H9 (cell line): ENCODE measurements around the gene CNIH1. TPM values are rescaled to one million over a fixed set of nuclear protein-coding genes. Genes with fewer than 3 reads are reported as not detected.

Experiments used
- DNase-seq: peaks from one replicate; pipeline ENCODE4 v3.0.0-alpha.2; 2017
- H2AFZ ChIP-seq: one replicate; pipeline ENCODE4 v1.6.1; 2013; ENCODE audit warnings: mild to moderate bottlenecking, low read length, control low read depth, moderate library complexity
- H2AK5ac ChIP-seq: 2 replicates; pipeline ENCODE4 v1.6.1; 2013; ENCODE audit warnings: low read length, control low read depth, mixed read lengths; ENCODE audit not compliant: insufficient read length
- H2BK120ac ChIP-seq: one replicate; pipeline ENCODE4 v1.6.1; 2013; ENCODE audit warnings: low read depth, mild to moderate bottlenecking, low read length, control low read depth, inconsistent platforms; ENCODE audit not compliant: poor library complexity, severe bottlenecking
- H2BK12ac ChIP-seq: 2 replicates; pipeline ENCODE4 v1.6.1; 2013; ENCODE audit warnings: low read length, control low read depth, mixed read lengths, low read depth; ENCODE audit not compliant: insufficient read length
- H2BK15ac ChIP-seq: 2 replicates; pipeline ENCODE4 v1.6.1; 2013; ENCODE audit warnings: low read depth, low read length, control low read depth
- H2BK20ac ChIP-seq: one replicate; pipeline ENCODE4 v1.6.1; 2013; ENCODE audit warnings: low read depth, mild to moderate bottlenecking, low read length, control low read depth, inconsistent platforms; ENCODE audit not compliant: poor library complexity, severe bottlenecking
- H2BK5ac ChIP-seq: 2 replicates; pipeline ENCODE4 v1.6.1; 2013; ENCODE audit warnings: low read length, control low read depth, mixed read lengths; ENCODE audit not compliant: insufficient read length
- H3K14ac ChIP-seq: 2 replicates; pipeline ENCODE4 v1.6.1; 2013; ENCODE audit warnings: low read length, control low read depth; ENCODE audit not compliant: insufficient read depth
- H3K18ac ChIP-seq: 2 replicates; pipeline ENCODE4 v1.6.1; 2013; ENCODE audit warnings: low read depth, mild to moderate bottlenecking, mixed read lengths, low read length, control low read depth; ENCODE audit not compliant: insufficient read length
- H3K23ac ChIP-seq: 2 replicates; pipeline ENCODE4 v1.6.1; 2013; ENCODE audit warnings: low read length, control low read depth, mixed read lengths, low read depth; ENCODE audit not compliant: insufficient read length
- H3K23me2 ChIP-seq: 2 replicates; pipeline ENCODE4 v1.6.1; 2013; ENCODE audit warnings: low read depth, mild to moderate bottlenecking, mixed read lengths, low read length, control low read depth; ENCODE audit not compliant: insufficient read length, poor library complexity, severe bottlenecking
- H3K27ac ChIP-seq: 2 replicates; pipeline ENCODE4 v1.5.1; 2013; ENCODE audit warnings: low read length, control low read depth, mixed read lengths, low read depth; ENCODE audit not compliant: insufficient read length
- H3K27me3 ChIP-seq: 2 replicates; pipeline ENCODE4 v1.6.1; 2013; ENCODE audit warnings: low read length, control low read depth, inconsistent platforms; ENCODE audit not compliant: insufficient read depth
- H3K4ac ChIP-seq: 2 replicates; pipeline ENCODE4 v1.6.1; 2013; ENCODE audit warnings: low read depth, mild to moderate bottlenecking, control low read depth, inconsistent platforms, low read length, moderate library complexity
- H3K4me1 ChIP-seq: 2 replicates; pipeline ENCODE4 v1.6.1; 2013; ENCODE audit warnings: low read length, control low read depth, inconsistent platforms; ENCODE audit not compliant: insufficient read depth
- H3K4me2 ChIP-seq: 2 replicates; pipeline ENCODE4 v1.6.1; 2013; ENCODE audit warnings: low read length, control low read depth, mixed read lengths; ENCODE audit not compliant: insufficient read length, insufficient read depth
- H3K56ac ChIP-seq: 2 replicates; pipeline ENCODE4 v1.6.1; 2013; ENCODE audit warnings: low read depth, mild to moderate bottlenecking, mixed read lengths, low read length, control low read depth; ENCODE audit not compliant: insufficient read length
- H3K79me1 ChIP-seq: 2 replicates; pipeline ENCODE4 v1.6.1; 2013; ENCODE audit warnings: low read depth, mild to moderate bottlenecking, moderate library complexity, low read length, control low read depth, inconsistent platforms; ENCODE audit not compliant: insufficient read depth, poor library complexity, severe bottlenecking
- H3K79me2 ChIP-seq: 2 replicates; pipeline ENCODE4 v1.6.1; 2013; ENCODE audit warnings: low read length, control low read depth, inconsistent platforms; ENCODE audit not compliant: insufficient read depth
- H3K9ac ChIP-seq: 2 replicates; pipeline ENCODE4 v1.6.1; 2013; ENCODE audit warnings: low read length, control low read depth, mixed read lengths; ENCODE audit not compliant: insufficient read length; ENCODE audit errors: extremely low read depth
- H3K9me3 ChIP-seq: one replicate; pipeline ENCODE4 v1.6.1; 2013; ENCODE audit warnings: low read depth, low read length, inconsistent platforms; ENCODE audit not compliant: control insufficient read depth
- H3T11ph ChIP-seq: one replicate; pipeline ENCODE4 v1.6.1; 2013; ENCODE audit warnings: mild to moderate bottlenecking, low read length, control low read depth, inconsistent platforms
- H4K20me1 ChIP-seq: one replicate; pipeline ENCODE4 v1.6.1; 2013; ENCODE audit not compliant: control insufficient read depth, insufficient read length, insufficient read depth
- H4K5ac ChIP-seq: 2 replicates; pipeline ENCODE4 v1.6.1; 2013; ENCODE audit warnings: low read depth, mild to moderate bottlenecking, mixed read lengths, low read length, control low read depth; ENCODE audit not compliant: insufficient read length
- H4K8ac ChIP-seq: replicated peaks from 2 replicates; pipeline ENCODE4 v1.6.1; 2013; ENCODE audit warnings: low read length, control low read depth, mixed read lengths, low read depth; ENCODE audit not compliant: insufficient read length
- H4K91ac ChIP-seq: 2 replicates; pipeline ENCODE4 v1.6.1; 2013; ENCODE audit warnings: low read depth, mild to moderate bottlenecking, moderate library complexity, mixed read lengths, low read length, control low read depth; ENCODE audit not compliant: insufficient read length
- H3K27ac Mint-ChIP-seq, 3 experiments: 2 replicates in 2 of 3; 3 replicates in 1 of 3; pipeline ENCODE4 v1.8.0; 2020 to 2021; ENCODE audit warnings: mixed read lengths in 3 of 3, mild to moderate bottlenecking in 1 of 3, moderate library complexity in 1 of 3
- H3K27me3 Mint-ChIP-seq: 2 replicates; pipeline ENCODE4 v1.8.0; 2021; ENCODE audit warnings: low read depth, mild to moderate bottlenecking, moderate library complexity, mixed read lengths
- H3K36me3 Mint-ChIP-seq, 3 experiments: 2 replicates in 2 of 3; 3 replicates in 1 of 3; pipeline ENCODE4 v1.8.0; 2020 to 2021; ENCODE audit warnings: low read depth in 3 of 3, mixed read lengths in 3 of 3; ENCODE audit not compliant: insufficient read depth in 1 of 3
- H3K4me1 Mint-ChIP-seq, 2 experiments: 2 replicates each; pipeline ENCODE4 v1.8.0; 2020; ENCODE audit warnings: mixed read lengths in 2 of 2
- H3K4me3 Mint-ChIP-seq, 2 experiments: 2 replicates in 1 of 2; 3 replicates in 1 of 2; pipeline ENCODE4 v1.8.0; 2020 to 2021; ENCODE audit warnings: mild to moderate bottlenecking in 2 of 2, mixed read lengths in 2 of 2, moderate library complexity in 1 of 2
- H3K9me3 Mint-ChIP-seq, 2 experiments: 2 replicates in 1 of 2; 3 replicates in 1 of 2; pipeline ENCODE4 v1.8.0; 2020; ENCODE audit warnings: mild to moderate bottlenecking in 2 of 2, mixed read lengths in 2 of 2, moderate library complexity in 1 of 2
- WGBS: extraction: QIAGEN DNeasy Blood & Tissue Kit; methylation state at CpG from one replicate; pipeline ENCODE4 v1.1.7; 2013; ENCODE audit warnings: missing lambda C conversion rate, low lambda C conversion rate, mixed read lengths; ENCODE audit not compliant: insufficient read length; ENCODE audit errors: extremely low coverage; 5-methylcytosine and 5-hydroxymethylcytosine counted together
- total RNA-seq: library from RNA; stranded (reverse); gene quantifications from 2 replicates; pipeline ENCODE4 v1.2.1, GENCODE V29; 2021
- TF ChIP-seq, protein P1 (sequence below): fragments of 200-600 bp; sonication (generic); conservative IDR thresholded peaks from 3 replicates; pipeline ENCODE4 v1.8.0; 2021; ENCODE audit warnings: antibody characterized with exemption, mild to moderate bottlenecking

The CNIH1 gene
- total RNA-seq, 1 experiment from 2014 or later: 99.3 TPM

DNA sequence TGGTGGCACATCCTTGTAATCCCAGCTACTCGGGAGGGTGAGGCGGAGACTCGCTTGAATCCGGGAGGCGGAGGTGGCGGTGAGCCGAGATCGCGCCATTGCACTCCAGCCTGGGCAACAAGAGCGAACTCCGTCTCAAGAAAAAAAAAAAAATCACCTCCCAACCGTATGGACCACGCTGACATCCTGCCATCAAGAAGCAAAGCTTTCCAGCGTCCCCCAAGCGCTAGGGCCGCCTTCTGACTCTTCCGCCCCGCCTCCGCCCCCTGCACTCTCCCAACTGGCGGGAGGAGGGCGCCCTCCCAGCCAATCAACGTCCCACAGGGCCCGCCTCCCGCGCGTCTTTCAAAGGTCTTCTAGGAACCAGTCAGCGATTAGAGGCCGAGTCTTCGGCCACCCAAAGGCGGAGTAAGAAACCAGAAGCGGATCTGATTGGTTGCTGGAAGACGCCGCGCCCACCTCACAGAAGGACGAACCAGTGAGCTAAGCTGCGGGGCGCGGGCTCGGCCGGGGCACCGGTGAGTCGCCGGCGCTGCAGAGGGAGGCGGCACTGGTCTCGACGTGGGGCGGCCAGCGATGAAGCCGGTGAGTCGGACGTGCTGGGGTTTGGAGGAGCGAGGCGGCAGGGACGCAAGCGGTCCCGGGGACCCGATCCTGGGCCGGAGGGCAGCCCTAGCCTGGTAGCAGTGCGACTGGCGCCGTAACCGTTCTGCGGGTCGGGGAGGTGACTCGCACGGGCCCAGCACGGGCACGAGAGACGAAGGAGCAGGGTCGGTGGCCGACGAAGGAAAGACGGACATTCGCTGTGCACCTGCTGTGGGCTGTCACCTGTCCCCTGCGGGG is 44.5 kb downstream of the CNIH1 start, which contains the start of gene CDKN3:
CDKN3 (plus strand) TSS at position 515 of the 843 bp plus-strand sequence; CDS start at position 577, 62 bp downstream.
- Histone ChIP-seq H3K4me1 (peaks cover 3% of the 10 kb centered on the region), H3K9ac (peak within 1 kb of the TSS; percentile 83), H3K27ac (no peak within 1 kb of the TSS), H4K5ac (no peak within 1 kb of the TSS), H3K79me2 (no peaks in the 10 kb centered on the region), H3K79me1 (no peaks in the 10 kb centered on the region), H2BK12ac (no peak within 1 kb of the TSS), H2AK5ac (no peak within 1 kb of the TSS), H3K23me2 (peaks cover 7% of the 10 kb centered on the region), H3K18ac (peak within 1 kb of the TSS; percentile 88), H2BK120ac (no peak within 1 kb of the TSS), H2BK5ac (no peak within 1 kb of the TSS), H3T11ph (no peak within 1 kb of the TSS), H4K91ac (no peak within 1 kb of the TSS), H3K4ac (no peak within 1 kb of the TSS), H3K56ac (no peak within 1 kb of the TSS), H2AFZ (no peak within 1 kb of the TSS), H3K23ac (no peak within 1 kb of the TSS), H2BK20ac (no peak within 1 kb of the TSS), H4K20me1 (no peaks in the 10 kb centered on the region), H3K4me2 (peak within 1 kb of the TSS; percentile 72), H2BK15ac (no peak within 1 kb of the TSS), H3K14ac (peak within 1 kb of the TSS; percentile 80), H3K27me3 (no peaks in the 10 kb centered on the region), H4K8ac (no peak within 1 kb of the TSS), H3K9me3 (no peaks in the 10 kb centered on the region)
- TF ChIP-seq, protein P1, sequence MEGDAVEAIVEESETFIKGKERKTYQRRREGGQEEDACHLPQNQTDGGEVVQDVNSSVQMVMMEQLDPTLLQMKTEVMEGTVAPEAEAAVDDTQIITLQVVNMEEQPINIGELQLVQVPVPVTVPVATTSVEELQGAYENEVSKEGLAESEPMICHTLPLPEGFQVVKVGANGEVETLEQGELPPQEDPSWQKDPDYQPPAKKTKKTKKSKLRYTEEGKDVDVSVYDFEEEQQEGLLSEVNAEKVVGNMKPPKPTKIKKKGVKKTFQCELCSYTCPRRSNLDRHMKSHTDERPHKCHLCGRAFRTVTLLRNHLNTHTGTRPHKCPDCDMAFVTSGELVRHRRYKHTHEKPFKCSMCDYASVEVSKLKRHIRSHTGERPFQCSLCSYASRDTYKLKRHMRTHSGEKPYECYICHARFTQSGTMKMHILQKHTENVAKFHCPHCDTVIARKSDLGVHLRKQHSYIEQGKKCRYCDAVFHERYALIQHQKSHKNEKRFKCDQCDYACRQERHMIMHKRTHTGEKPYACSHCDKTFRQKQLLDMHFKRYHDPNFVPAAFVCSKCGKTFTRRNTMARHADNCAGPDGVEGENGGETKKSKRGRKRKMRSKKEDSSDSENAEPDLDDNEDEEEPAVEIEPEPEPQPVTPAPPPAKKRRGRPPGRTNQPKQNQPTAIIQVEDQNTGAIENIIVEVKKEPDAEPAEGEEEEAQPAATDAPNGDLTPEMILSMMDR: peak; percentile 51
- Mint-ChIP-seq H3K36me3 (peaks cover 2 to 8% (median 3%) of the 10 kb centered on the region in 3 experiments), H3K27me3 (peaks cover 5% of the 10 kb centered on the region), H3K4me1 (peaks cover 14 to 22% of the 10 kb centered on the region in 2 experiments), H3K9me3 (peaks cover under 1 to 2% of the 10 kb centered on the region in 2 experiments; a peak in 3 of 5 replicates), H3K27ac (no peak within 1 kb of the TSS; a peak in 1 of 7 replicates), H3K4me3 (peak within 1 kb of the TSS; percentile 80 to 86)
- DNase-seq: peak; percentile 99
- WGBS: no CpG with 5 or more reads among the region's 76 CpGs
